Panc1 (cell line): Measurements from ENCODE around the gene MEA1. TPM values are rescaled to one million over a fixed set of nuclear protein-coding genes. Genes with fewer than 3 reads are reported as not detected.
A peak's percentile ranks its signal among the peaks of the same experiment; 100 is the strongest.

Source experiments
- ATAC-seq: fragments of 200-7000 bp; cut with Tn5 transposase; 2 replicates; pipeline ENCODE4 v1.9.1; 2020; ENCODE audit warnings: mild to moderate bottlenecking, moderate library complexity
- BruUV-seq: library from RNA; stranded (reverse); fragments of 400-500 nt; replicated peaks from 2 replicates; lab custom pipeline; 2021; lab: Mats Ljungman, UMichigan
- CTCF ChIA-PET: fragments of 300-600 bp; sonication (Branson Sonifier 250); formaldehyde crosslinking; loops from one replicate; lab custom pipeline; 2022; ENCODE audit warnings: antibody characterized with exemption; lab: Charles Lee
- POLR2A ChIA-PET: fragments of 300-600 bp; sonication (Branson Sonifier 250); formaldehyde crosslinking; loops from one replicate; lab custom pipeline; 2022; ENCODE audit warnings: antibody characterized with exemption; lab: Charles Lee
- DNase-seq: peaks from one replicate; pipeline ENCODE4 v3.0.0-alpha.2; 2010; ENCODE audit warnings: low read depth, low spot score
- H3K27ac ChIP-seq: 2 replicates; pipeline ENCODE4 v1.5.1; 2011; ENCODE audit warnings: mild to moderate bottlenecking, low read length, inconsistent platforms
- H3K27me3 ChIP-seq: fragments of 200-500 bp; sonication (Bioruptor generic); 2 replicates; pipeline ENCODE4 v1.6.0; 2014; ENCODE audit warnings: low read length, inconsistent platforms; ENCODE audit not compliant: control insufficient read depth, insufficient read depth
- H3K36me3 ChIP-seq: fragments of 200-500 bp; sonication (Bioruptor generic); 2 replicates; pipeline ENCODE4 v1.5.1; 2014; ENCODE audit warnings: inconsistent platforms, mild to moderate bottlenecking, low read length, moderate library complexity; ENCODE audit not compliant: control insufficient read depth, insufficient read depth
- H3K4me1 ChIP-seq: 2 replicates; pipeline ENCODE4 v1.5.1; 2011; ENCODE audit warnings: inconsistent platforms, mild to moderate bottlenecking, low read length, moderate library complexity; ENCODE audit not compliant: control insufficient read depth, insufficient read depth
- H3K4me3 ChIP-seq, 2 experiments: 2 replicates each; pipeline ENCODE4 v1.5.1; 2011 to 2012; ENCODE audit warnings: low read depth in 2 of 2, low read length in 2 of 2, mild to moderate bottlenecking in 2 of 2, inconsistent platforms in 1 of 2, moderate library complexity in 1 of 2
- H3K9me3 ChIP-seq: fragments of 200-500 bp; sonication (Bioruptor generic); 2 replicates; pipeline ENCODE4 v1.5.1; 2014; ENCODE audit warnings: low read depth, mild to moderate bottlenecking, inconsistent platforms, low read length, moderate library complexity; ENCODE audit not compliant: control insufficient read depth, insufficient read depth
- POLR2AphosphoS5 ChIP-seq: IDR thresholded peaks from 2 replicates; pipeline ENCODE4 v1.6.1; 2012; ENCODE audit warnings: mild to moderate bottlenecking, low read depth, low read length, moderate library complexity
- SIN3A ChIP-seq: IDR thresholded peaks from 2 replicates; pipeline ENCODE4 v1.6.1; 2012; ENCODE audit warnings: low read depth, mild to moderate bottlenecking, low read length, moderate library complexity, borderline replicate concordance; ENCODE audit not compliant: insufficient read depth
- TCF7L2 ChIP-seq: IDR thresholded peaks from 2 replicates; pipeline ENCODE4 v1.6.1; 2011; ENCODE audit warnings: mild to moderate bottlenecking, low read depth, low read length, inconsistent platforms
- in situ Hi-C: cut with HindIII; loops from 2 replicates; pipeline ENCODE4 v1.10.0; 2016; ENCODE audit warnings: low sequenced_read_pairs, low pct_unique_long_range_greater_than_20kb
- intact Hi-C: fragments of 100-400 bp; cut with micrococcal nuclease; formaldehyde crosslinking; loops from one replicate; pipeline ENCODE4 v1.10.0; 2022; ENCODE audit not compliant: unreplicated experiment
- total RNA-seq: library from RNA; stranded (reverse); gene quantifications from one replicate; pipeline ENCODE4 v1.2.1, GENCODE V29; 2021; ENCODE audit not compliant: unreplicated experiment
- TF ChIP-seq, protein P1 (sequence below), 2 experiments: IDR thresholded peaks; 2 replicates each; pipeline ENCODE4 v1.6.1; 2011 to 2012; ENCODE audit warnings: low read depth in 2 of 2, control low read depth in 1 of 2, low read length in 1 of 2, mild to moderate bottlenecking in 1 of 2, moderate library complexity in 1 of 2; ENCODE audit not compliant: insufficient read depth in 1 of 2
- TF ChIP-seq, protein P2 (sequence below): fragments of 450-650 bp; IDR thresholded peaks from 2 replicates; pipeline ENCODE4 v1.5.1; 2017; ENCODE audit warnings: mild to moderate bottlenecking

MEA1 gene
- total RNA-seq, 1 experiment from 2014 or later, result 111 TPM

DNA sequence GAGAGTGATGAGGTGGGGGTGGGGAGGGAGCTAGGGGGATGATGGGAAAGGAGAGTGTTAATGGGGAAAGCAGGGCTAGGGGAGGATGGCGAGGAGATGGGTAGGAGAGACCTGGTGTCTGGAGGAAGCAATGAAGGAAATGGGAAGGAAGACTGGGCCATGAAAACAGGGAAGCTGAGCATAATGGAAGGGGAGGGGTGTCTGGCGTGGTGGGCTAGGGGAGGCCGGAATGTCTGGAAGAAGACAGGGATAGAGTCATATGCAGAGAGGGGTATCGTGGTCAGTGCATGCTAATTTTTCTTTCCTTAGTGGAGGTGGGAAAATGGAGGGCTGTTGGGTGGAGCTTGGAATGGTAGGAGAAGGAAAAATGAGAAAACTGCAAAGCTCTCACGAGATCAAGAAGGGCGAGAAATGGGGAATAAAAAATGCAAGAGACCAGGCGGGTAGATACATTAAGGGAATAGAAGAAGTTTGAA is 726 bp upstream of the MEA1 start:
- in situ Hi-C loops (no loop called here), intact Hi-C loops (loop anchor here (5.0 kb wide), 1 partner anchor 112 kb away; no protein-coding TSS in a partner anchor)
- ChIA-PET POLR2A (interaction anchor here (0.6 to 1.0 kb wide), 2 partner anchors 36 to 168 kb away, joined by 3 read pairs; partner anchors contain the start of gene CUL9), CTCF (interaction anchor here (1.0 kb wide), 1 partner anchor 113 kb away, joined by 3 read pairs; no protein-coding TSS in a partner anchor)
- Histone ChIP-seq H3K4me3 (peak overlapping the region; percentile 87 to 95), H3K27ac (peak overlapping the region; percentile 94), H3K36me3 (peaks cover 17% of the 10 kb centered on the region), H3K27me3 (no peaks in the 10 kb centered on the region), H3K4me1 (peaks cover 20% of the 10 kb centered on the region), H3K9me3 (no peaks in the 10 kb centered on the region)
- DNase-seq, result no peak
- TSS peak; percentile 86 for BruUV-seq
- TF ChIP-seq SIN3A (no peak), TCF7L2 (no peak), POLR2AphosphoS5 (no peak)
- TF ChIP-seq, protein P1, sequence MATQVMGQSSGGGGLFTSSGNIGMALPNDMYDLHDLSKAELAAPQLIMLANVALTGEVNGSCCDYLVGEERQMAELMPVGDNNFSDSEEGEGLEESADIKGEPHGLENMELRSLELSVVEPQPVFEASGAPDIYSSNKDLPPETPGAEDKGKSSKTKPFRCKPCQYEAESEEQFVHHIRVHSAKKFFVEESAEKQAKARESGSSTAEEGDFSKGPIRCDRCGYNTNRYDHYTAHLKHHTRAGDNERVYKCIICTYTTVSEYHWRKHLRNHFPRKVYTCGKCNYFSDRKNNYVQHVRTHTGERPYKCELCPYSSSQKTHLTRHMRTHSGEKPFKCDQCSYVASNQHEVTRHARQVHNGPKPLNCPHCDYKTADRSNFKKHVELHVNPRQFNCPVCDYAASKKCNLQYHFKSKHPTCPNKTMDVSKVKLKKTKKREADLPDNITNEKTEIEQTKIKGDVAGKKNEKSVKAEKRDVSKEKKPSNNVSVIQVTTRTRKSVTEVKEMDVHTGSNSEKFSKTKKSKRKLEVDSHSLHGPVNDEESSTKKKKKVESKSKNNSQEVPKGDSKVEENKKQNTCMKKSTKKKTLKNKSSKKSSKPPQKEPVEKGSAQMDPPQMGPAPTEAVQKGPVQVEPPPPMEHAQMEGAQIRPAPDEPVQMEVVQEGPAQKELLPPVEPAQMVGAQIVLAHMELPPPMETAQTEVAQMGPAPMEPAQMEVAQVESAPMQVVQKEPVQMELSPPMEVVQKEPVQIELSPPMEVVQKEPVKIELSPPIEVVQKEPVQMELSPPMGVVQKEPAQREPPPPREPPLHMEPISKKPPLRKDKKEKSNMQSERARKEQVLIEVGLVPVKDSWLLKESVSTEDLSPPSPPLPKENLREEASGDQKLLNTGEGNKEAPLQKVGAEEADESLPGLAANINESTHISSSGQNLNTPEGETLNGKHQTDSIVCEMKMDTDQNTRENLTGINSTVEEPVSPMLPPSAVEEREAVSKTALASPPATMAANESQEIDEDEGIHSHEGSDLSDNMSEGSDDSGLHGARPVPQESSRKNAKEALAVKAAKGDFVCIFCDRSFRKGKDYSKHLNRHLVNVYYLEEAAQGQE (IDR thresholded peaks at IDR 0.05; ENCODE audit: insufficient read depth in 1 of 2, low read depth in 2 of 2, low read length in 1 of 2), result no peak
- TF ChIP-seq, protein P2, sequence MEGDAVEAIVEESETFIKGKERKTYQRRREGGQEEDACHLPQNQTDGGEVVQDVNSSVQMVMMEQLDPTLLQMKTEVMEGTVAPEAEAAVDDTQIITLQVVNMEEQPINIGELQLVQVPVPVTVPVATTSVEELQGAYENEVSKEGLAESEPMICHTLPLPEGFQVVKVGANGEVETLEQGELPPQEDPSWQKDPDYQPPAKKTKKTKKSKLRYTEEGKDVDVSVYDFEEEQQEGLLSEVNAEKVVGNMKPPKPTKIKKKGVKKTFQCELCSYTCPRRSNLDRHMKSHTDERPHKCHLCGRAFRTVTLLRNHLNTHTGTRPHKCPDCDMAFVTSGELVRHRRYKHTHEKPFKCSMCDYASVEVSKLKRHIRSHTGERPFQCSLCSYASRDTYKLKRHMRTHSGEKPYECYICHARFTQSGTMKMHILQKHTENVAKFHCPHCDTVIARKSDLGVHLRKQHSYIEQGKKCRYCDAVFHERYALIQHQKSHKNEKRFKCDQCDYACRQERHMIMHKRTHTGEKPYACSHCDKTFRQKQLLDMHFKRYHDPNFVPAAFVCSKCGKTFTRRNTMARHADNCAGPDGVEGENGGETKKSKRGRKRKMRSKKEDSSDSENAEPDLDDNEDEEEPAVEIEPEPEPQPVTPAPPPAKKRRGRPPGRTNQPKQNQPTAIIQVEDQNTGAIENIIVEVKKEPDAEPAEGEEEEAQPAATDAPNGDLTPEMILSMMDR, result no peak
- ATAC-seq, result no peak

DNA sequence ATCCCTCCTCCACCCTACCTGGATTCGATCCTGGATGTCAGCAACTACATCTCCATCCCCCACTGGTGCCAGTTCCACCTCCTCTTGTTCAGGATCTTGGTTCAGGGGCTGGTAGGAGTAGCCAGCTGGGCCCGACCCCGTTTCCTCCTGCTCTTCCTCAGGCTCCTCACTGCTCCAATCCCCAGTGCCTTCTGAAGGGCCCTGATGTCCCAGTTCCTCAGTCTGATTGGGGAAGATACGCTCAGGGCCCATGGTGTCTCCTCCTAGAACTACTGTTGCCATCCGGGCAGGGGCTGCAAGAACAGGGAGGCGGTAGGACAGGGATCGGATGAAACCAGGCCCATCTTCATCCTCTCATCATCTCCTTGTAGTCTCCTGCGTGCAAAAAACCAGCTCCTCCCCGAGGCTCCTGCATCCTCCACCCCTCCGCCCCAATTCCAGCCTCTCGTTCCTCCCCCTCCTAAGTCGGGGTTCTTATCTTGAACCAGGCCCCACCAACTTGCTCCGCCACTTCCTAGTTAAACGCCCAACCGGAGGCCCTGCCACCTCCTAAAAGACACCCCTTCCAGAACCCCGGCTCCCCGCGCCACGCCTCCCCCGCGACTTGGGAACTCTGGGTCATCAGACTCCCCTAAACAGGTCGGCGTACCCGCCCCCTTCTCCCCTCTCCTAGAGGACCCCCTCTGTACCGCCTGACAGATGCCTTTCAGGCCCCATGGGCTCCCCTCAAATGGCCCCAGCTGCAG is 476 bp downstream of the MEA1 start:
- H3K27ac ChIP-seq, result peak overlapping the region; percentile 71
- H3K9me3 ChIP-seq, result no peaks in the 10 kb centered on the region
- BruUV-seq, result no TSS peak
- peaks cover 20% of the 10 kb centered on the region for H3K4me1 ChIP-seq
- H3K4me3 ChIP-seq, result peak overlapping the region; percentile 80 to 87
- ChIA-PET CTCF (interaction anchor here (1.0 kb wide), 1 partner anchor 112 kb away, joined by 3 read pairs; no protein-coding TSS in a partner anchor), POLR2A (interaction anchor here (0.6 to 1.0 kb wide), 3 partner anchors 25 to 169 kb away, joined by 3 to 5 read pairs (median 3); partner anchors contain the start of gene CUL9)
- DNase-seq (no peak), ATAC-seq (peak; percentile 8)
- no peaks in the 10 kb centered on the region for H3K27me3 ChIP-seq
- H3K36me3 ChIP-seq, result peaks cover 21% of the 10 kb centered on the region
- intact Hi-C loops (loop anchor here (5.0 kb wide), 1 partner anchor 111 kb away; no protein-coding TSS in a partner anchor), in situ Hi-C loops (no loop called here)
- TF ChIP-seq SIN3A (0 out of 2 replicates have a peak, but pooled peaks have one; percentile 68), TCF7L2 (no peak)
